BLaER1 (cell line): ENCODE data around the gene DCDC2.
"Not testable (repeated sequence)": the region's sequence is repeated elsewhere in the genome, so short reads cannot be mapped to it uniquely, and the experiment has no call there.

Experiments used
- H3K27ac ChIP-seq: shearing (Covaris generic); formaldehyde crosslinking; 2 replicates; pipeline ENCODE4 v1.8.1; 2022
- H3K27me3 ChIP-seq: shearing (Covaris generic); formaldehyde crosslinking; 2 replicates; pipeline ENCODE4 v1.8.1; 2022
- H3K36me3 ChIP-seq: shearing (Covaris generic); formaldehyde crosslinking; 2 replicates; pipeline ENCODE4 v1.8.1; 2022
- H3K4me1 ChIP-seq: shearing (Covaris generic); formaldehyde crosslinking; 2 replicates; pipeline ENCODE4 v1.8.1; 2022
- H3K4me2 ChIP-seq: shearing (Covaris generic); formaldehyde crosslinking; 2 replicates; pipeline ENCODE4 v1.8.1; 2022
- H3K4me3 ChIP-seq: shearing (Covaris generic); formaldehyde crosslinking; 2 replicates; pipeline ENCODE4 v1.8.1; 2022
- H3K9ac ChIP-seq: shearing (Covaris generic); formaldehyde crosslinking; 2 replicates; pipeline ENCODE4 v1.8.1; 2022
- H3K9me3 ChIP-seq: shearing (Covaris generic); formaldehyde crosslinking; 2 replicates; pipeline ENCODE4 v1.8.1; 2022
- H4K20me1 ChIP-seq: shearing (Covaris generic); formaldehyde crosslinking; 2 replicates; pipeline ENCODE4 v1.8.1; 2022
- Cebpa-rat ChIP-seq: shearing (Covaris generic); IDR thresholded peaks from 2 replicates; pipeline ENCODE4 v1.8.1; 2022

The DCDC2 gene

DNA sequence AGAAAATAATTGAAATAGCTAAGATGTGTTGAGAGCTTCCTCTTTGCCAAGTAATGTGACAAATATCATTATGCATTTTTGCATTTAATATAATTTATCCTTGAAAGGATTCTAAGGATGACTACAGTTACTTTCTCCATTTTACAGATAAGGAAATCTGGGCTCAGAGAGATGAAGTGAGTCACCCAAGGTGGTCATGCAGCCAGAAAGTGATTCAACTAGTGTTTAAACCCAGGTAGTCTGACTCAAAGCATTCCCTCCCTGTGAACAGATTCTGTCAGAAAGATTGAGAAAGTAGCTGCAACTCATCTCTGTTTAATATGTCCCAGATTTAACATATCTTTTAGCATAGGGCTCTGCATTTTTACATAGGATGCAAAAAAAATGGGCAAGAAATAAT, 203.7 kb downstream of the DCDC2 start:
- Histone ChIP-seq H3K9me3 (no peaks in the 10 kb centered on the region), H3K27me3 (no peaks in the 10 kb centered on the region), H3K36me3 (no peaks in the 10 kb centered on the region), H3K9ac (no peak overlapping the region), H3K27ac (no peak overlapping the region), H3K4me3 (no peak overlapping the region), H3K4me2 (no peak overlapping the region), H3K4me1 (no peaks in the 10 kb centered on the region), H4K20me1 (no peaks in the 10 kb centered on the region)
- TF ChIP-seq Cebpa-rat = no peak

DNA sequence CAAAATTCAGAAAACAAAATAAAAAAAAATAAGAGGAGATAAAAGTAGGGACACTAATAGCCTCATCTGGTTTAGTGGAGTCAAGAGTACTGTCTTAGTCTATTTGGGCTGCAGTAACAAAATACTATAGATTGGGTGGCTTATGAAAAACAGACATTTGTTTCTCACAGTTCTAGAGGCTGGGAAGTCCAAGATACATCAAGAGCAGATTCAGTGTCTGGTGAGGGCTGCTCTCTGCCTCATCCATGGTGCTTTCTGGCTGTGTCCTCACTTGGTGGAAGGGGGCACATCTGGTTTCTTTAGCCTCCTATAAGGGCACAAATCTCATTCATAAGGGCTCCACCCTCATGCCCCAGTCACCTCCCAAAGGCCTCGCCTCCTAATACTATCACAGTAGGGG, 205.8 kb downstream of the DCDC2 start:
- Histone ChIP-seq H3K36me3 (no peaks in the 10 kb centered on the region), H4K20me1 (no peaks in the 10 kb centered on the region)

DNA sequence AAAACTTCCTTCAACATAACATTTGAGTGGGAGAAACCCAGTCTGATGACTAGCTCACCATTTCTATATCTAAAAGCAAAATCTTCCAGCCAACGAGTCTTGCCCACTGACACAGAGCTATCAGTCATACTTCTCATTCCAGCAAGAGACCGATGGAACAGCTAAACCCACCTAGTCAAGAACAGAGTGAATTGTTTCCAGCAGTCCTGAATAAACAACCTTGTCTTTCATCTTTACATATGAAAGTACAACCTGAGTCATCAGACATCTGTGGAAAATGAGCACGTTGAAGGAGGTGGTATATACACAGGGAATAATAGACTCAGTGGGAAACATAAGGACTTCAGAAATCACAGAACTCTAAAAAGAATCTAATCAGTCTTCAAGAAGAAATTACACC, 208.0 kb downstream of the DCDC2 start:
- no peak overlapping the region for H3K27ac ChIP-seq
- no peak overlapping the region for H3K4me3 ChIP-seq
- H3K9ac ChIP-seq = no peak overlapping the region
- no peaks in the 10 kb centered on the region for H3K4me1 ChIP-seq
- TF ChIP-seq Cebpa-rat = no peak
- no peak overlapping the region for H3K4me2 ChIP-seq
- H4K20me1 ChIP-seq = no peaks in the 10 kb centered on the region
- no peaks in the 10 kb centered on the region for H3K27me3 ChIP-seq
- H3K9me3 ChIP-seq = no peaks in the 10 kb centered on the region
- no peaks in the 10 kb centered on the region for H3K36me3 ChIP-seq

More for the DNA sequence above, 205.8 kb downstream of the DCDC2 start:
- H3K9me3 ChIP-seq = no peaks in the 10 kb centered on the region
- no peak for TF ChIP-seq Cebpa-rat
- no peak overlapping the region for H3K4me2 ChIP-seq
- H3K27ac ChIP-seq = no peak overlapping the region
- H3K4me3 ChIP-seq = no peak overlapping the region
- H3K4me1 ChIP-seq = no peaks in the 10 kb centered on the region
- H3K9ac ChIP-seq = no peak overlapping the region
- H3K27me3 ChIP-seq = no peaks in the 10 kb centered on the region

DNA sequence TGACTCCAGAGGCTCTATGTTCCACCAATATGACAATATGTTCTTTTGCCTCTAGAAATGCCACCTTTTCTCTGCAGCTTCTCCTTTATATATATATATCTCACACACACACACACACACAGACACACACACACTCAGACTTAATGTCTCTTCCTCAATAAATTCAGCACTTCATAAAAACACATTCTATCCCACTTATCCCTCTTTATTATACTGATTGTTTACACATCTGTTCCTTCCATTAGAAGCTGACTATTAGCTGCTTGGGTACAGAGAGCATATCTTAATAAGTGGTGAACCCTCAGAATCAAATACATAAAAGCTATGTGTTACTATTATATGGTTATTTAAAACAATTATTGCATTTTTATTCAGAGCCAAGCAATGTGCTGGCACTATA, 208.6 kb downstream of the DCDC2 start:
- Histone ChIP-seq H3K9ac (no peak overlapping the region), H3K4me1 (no peaks in the 10 kb centered on the region), H3K4me3 (no peak overlapping the region), H3K27ac (no peak overlapping the region), H3K4me2 (no peak overlapping the region), H3K27me3 (no peaks in the 10 kb centered on the region), H4K20me1 (no peaks in the 10 kb centered on the region), H3K9me3 (no peaks in the 10 kb centered on the region), H3K36me3 (no peaks in the 10 kb centered on the region)
- TF ChIP-seq Cebpa-rat = no peak

DNA sequence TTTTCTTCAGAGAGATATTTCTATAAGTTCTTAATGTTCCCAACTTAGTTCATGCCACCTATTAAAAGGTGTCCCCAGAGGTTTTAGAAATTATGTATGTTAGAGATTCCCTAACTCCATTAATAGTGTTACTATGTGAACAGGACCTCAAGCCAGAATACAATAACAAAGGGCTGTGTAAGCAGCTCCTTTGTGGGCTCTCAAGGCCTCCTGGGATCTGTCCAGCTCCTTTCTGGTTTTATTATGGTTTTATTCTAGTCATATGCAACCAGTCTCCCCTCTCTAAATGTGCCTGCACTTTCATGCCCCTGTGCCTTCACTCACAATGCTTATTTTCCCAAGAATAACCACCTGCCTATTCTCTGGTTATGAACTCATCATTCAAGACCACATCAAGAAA, 209.2 kb downstream of the DCDC2 start:
- TF ChIP-seq Cebpa-rat = no peak
- Histone ChIP-seq H3K27me3 (no peaks in the 10 kb centered on the region), H4K20me1 (no peaks in the 10 kb centered on the region), H3K9me3 (no peaks in the 10 kb centered on the region), H3K4me3 (no peak overlapping the region), H3K27ac (no peak overlapping the region), H3K4me1 (no peaks in the 10 kb centered on the region), H3K9ac (no peak overlapping the region), H3K36me3 (no peaks in the 10 kb centered on the region), H3K4me2 (no peak overlapping the region)

DNA sequence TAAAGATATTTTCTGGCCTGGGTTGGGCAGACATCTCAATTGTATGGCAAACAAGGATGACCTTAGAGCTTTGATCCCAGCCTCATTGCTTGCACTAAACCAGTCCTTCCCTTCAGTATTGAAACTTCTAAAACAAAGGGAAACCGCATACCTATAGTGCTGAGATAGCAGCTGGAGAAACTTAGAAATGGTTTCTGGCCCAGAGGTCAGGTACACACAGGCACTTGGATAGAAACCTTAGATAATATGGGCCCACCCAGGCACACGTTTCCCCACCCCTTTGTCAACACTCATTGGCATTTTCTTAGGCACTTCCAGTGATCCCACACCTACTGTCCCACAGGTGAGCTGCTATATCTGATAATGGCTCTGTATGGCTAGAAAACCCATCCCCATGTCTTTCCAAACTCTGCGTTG, 209.7 kb downstream of the DCDC2 start:
- Histone ChIP-seq H3K4me2 (no peak overlapping the region), H3K4me3 (no peak overlapping the region), H3K4me1 (no peaks in the 10 kb centered on the region), H3K36me3 (no peaks in the 10 kb centered on the region), H4K20me1 (no peaks in the 10 kb centered on the region), H3K27ac (no peak overlapping the region), H3K9ac (no peak overlapping the region), H3K27me3 (no peaks in the 10 kb centered on the region), H3K9me3 (0 out of 2 replicates have a peak, but pooled peaks cover under 1% of the 10 kb centered on the region)
- no peak for TF ChIP-seq Cebpa-rat

DNA sequence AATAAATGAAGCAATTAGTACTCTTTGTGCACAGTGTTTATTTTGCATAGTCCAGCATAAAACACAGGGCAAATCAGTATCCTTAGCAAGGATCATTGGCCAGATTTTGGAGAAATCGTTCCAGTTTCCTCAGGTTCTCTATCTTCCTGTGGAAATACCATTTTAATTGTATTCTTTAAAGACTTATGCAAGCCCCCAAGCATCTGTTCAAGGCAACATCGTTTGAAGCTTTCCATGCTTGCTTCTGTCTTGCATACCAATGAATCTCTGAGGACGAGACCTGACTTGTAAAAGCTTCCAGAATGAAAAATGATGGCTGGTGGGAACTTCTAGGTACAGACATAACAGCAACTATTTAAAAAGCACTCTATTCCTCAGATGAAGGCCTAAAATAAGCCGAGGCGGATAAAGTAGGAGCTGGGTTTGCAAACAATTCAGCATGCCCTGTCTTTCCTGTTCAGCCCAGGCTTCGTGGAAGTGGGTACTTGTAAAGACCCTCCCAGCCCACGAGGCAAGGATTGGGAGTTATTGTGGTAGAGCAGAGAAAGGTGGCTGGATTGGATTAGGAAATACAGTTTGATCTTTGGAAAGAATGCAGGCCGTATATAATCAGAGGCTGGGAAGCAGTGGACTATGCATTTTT, 210.2 kb downstream of the DCDC2 start:
- no peak for TF ChIP-seq Cebpa-rat
- no peaks in the 10 kb centered on the region for H3K27me3 ChIP-seq

DNA sequence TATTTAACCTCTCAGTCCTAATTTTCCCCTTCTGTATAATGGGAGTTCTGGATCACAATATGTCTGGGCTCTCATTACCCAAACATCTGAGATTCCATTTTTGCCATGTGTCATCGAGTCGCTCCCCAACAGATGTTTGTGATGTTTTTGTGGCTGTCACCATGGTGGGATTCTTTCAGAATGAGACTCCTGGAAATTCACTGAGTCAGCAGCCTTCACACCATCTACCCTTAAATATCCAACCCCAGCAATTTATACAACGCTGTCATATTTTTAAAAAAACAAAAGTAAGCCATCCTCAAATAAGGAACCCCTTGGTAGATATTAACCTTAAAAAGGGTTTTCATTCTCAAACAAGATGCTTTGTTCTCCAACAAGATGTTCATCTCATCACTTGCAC, 211.0 kb downstream of the DCDC2 start:
- H3K4me3 ChIP-seq = no peak overlapping the region
- H3K9ac ChIP-seq = no peak overlapping the region
- H4K20me1 ChIP-seq = no peaks in the 10 kb centered on the region
- no peaks in the 10 kb centered on the region for H3K27me3 ChIP-seq
- no peak overlapping the region for H3K4me2 ChIP-seq
- H3K9me3 ChIP-seq = 0 out of 2 replicates have a peak, but pooled peaks cover 9% of the 10 kb centered on the region
- H3K27ac ChIP-seq = no peak overlapping the region
- TF ChIP-seq Cebpa-rat = no peak
- no peaks in the 10 kb centered on the region for H3K4me1 ChIP-seq
- H3K36me3 ChIP-seq = no peaks in the 10 kb centered on the region

More for the DNA sequence above, 210.2 kb downstream of the DCDC2 start:
- H3K4me2 ChIP-seq = no peak overlapping the region
- no peak overlapping the region for H3K27ac ChIP-seq
- H3K9me3 ChIP-seq = 0 out of 2 replicates have a peak, but pooled peaks cover 5% of the 10 kb centered on the region
- H4K20me1 ChIP-seq = no peaks in the 10 kb centered on the region
- no peaks in the 10 kb centered on the region for H3K36me3 ChIP-seq
- H3K4me1 ChIP-seq = no peaks in the 10 kb centered on the region
- H3K4me3 ChIP-seq = no peak overlapping the region
- H3K9ac ChIP-seq = no peak overlapping the region

DNA sequence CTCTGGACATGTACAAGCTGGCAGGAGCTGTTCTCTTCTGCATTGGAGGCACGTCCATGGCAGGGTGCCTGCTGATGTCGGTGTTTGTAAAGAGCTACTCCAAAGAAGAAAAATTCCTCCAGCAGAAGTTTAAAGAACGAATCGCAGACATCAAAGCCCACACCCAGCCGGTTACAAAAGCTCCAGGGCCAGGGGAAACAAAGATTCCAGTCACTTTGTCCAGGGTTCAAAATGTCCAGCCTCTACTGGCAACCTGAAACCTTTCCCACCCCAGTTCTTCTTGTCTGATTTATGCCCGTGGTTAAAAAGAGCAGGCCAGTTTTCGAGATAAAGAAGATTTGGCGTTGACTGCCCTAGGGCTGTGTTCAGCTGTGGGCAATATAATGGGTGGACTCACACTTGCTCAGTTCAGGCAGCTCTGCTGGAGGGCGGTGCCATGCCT, 212.1 kb downstream of the DCDC2 start:
- H3K4me1 ChIP-seq = no peaks in the 10 kb centered on the region
- no peak overlapping the region for H3K4me2 ChIP-seq
- H4K20me1 ChIP-seq = no peaks in the 10 kb centered on the region
- no peak for TF ChIP-seq Cebpa-rat
- no peaks in the 10 kb centered on the region for H3K27me3 ChIP-seq
- H3K4me3 ChIP-seq = no peak overlapping the region
- no peaks in the 10 kb centered on the region for H3K36me3 ChIP-seq
- H3K27ac ChIP-seq = no peak overlapping the region
- 0 out of 2 replicates have a peak, but pooled peaks cover 9% of the 10 kb centered on the region for H3K9me3 ChIP-seq
- no peak overlapping the region for H3K9ac ChIP-seq

DNA sequence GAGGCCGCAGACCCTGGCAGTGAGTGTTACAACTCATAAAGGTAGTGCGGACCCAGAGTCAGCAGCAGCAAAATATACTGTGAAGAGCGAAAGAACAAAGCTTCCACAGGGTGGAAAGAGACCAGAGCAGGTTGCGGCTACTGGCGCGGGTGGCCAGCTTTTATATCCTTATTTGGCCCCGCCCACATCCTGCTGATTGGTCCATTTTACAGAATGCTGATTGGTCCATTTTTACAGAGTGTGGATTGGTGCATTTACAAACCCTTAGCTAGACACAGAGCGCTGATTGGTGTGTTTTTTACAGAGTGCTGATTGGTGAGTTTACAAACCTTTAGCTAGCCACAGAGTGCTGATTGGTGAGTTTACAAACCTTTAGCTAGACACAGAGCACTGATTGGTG, 215.1 kb downstream of the DCDC2 start:
- H3K4me1 ChIP-seq, H3K27ac ChIP-seq, H3K9me3 ChIP-seq, H3K9ac ChIP-seq, H3K4me3 ChIP-seq, H4K20me1 ChIP-seq, H3K4me2 ChIP-seq, H3K27me3 ChIP-seq, H3K36me3 ChIP-seq: not testable (repeated sequence)

DNA sequence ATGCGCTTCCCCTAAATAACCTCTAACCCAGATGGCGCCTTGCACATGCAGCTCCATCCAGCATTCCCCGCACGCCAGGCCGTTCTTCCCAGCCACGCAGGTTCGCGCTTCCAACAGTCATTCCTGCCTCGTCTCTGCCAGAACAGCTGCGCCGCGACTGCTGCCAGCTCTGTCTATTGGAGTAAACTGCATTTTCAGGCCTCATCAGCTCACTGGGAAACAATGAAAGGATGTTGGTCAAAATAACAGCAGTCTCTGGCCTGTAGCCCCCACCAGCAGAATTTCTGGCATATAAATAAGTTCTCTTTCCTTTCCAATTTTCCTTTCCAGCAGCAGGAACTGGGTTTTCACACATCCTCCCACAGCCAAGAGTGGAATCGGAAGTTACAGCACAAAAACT, 217.3 kb downstream of the DCDC2 start:
- 0 out of 2 replicates have a peak, but pooled peaks cover 9% of the 10 kb centered on the region for H3K9me3 ChIP-seq
- no peak overlapping the region for H3K4me2 ChIP-seq
- H3K27me3 ChIP-seq = no peaks in the 10 kb centered on the region
- H3K27ac ChIP-seq = no peak overlapping the region
- no peaks in the 10 kb centered on the region for H3K36me3 ChIP-seq
- no peak overlapping the region for H3K4me3 ChIP-seq
- H4K20me1 ChIP-seq = no peaks in the 10 kb centered on the region
- TF ChIP-seq Cebpa-rat = no peak
- H3K9ac ChIP-seq = no peak overlapping the region
- H3K4me1 ChIP-seq = no peaks in the 10 kb centered on the region
